ENCODE measurements around the gene CLOCK. TPM values are rescaled to one million over a fixed set of nuclear protein-coding genes. Genes with fewer than 3 reads are reported as not detected.

Gene CLOCK
- total RNA-seq, 2 experiments from 2014 or later: 8.2 to 8.8 TPM

GRCh38 chr4:55549888-55550287, 3.2 kb upstream of the CLOCK start:
- Mint-ChIP-seq H3K9me3 (no peaks in the 10 kb centered on the region), H3K36me3 (ENCODE audit: low read depth) (no peaks in the 10 kb centered on the region), H3K4me3 (no peak overlapping the region), H3K27me3 (peaks cover 13% of the 10 kb centered on the region), H3K4me1 (ENCODE audit: low read depth) (peaks cover 34% of the 10 kb centered on the region), H3K27ac (peak overlapping the region; percentile 80)
- CTCF ChIA-PET: interaction anchor here (1.1 to 1.6 kb wide), 2 partner anchors 11 to 205 kb away, joined by 3 to 8 read pairs; no protein-coding TSS in a partner anchor
- ATAC-seq: peak; percentile 52
- DNase-seq: peak; percentile 14
- intact Hi-C loops (cut with micrococcal nuclease): loop anchor here (5.0 to 10.0 kb wide), 2 partner anchors 115 to 203 kb away; partner anchors contain the start of gene SRD5A3
- no peak for TF ChIP-seq CTCF (IDR thresholded peaks at IDR 0.05)
- POLR2A ChIA-PET: interaction anchor here (1.0 kb wide), 1 partner anchor 113 kb away, joined by 4 read pairs; no protein-coding TSS in a partner anchor

GRCh38 chr4:55547918-55548317, 1.2 kb upstream of the CLOCK start:
- TF ChIP-seq CTCF (IDR thresholded peaks at IDR 0.05): no peak
- ATAC-seq: no peak
- intact Hi-C loops (cut with micrococcal nuclease): loop anchor here (10.0 kb wide), 1 partner anchor 113 kb away; no protein-coding TSS in a partner anchor
- no peak for DNase-seq
- Mint-ChIP-seq H3K9me3 (no peaks in the 10 kb centered on the region), H3K27ac (peak overlapping the region; percentile 17), H3K36me3 (ENCODE audit: low read depth) (no peaks in the 10 kb centered on the region), H3K4me3 (peak overlapping the region; percentile 91), H3K27me3 (peaks cover 8% of the 10 kb centered on the region), H3K4me1 (ENCODE audit: low read depth) (peaks cover 49% of the 10 kb centered on the region)
- CTCF ChIA-PET: no interaction called here
- POLR2A ChIA-PET: no interaction called here

- Mint-ChIP-seq H3K36me3 (ENCODE audit: low read depth) (no peaks in the 10 kb centered on the region), H3K4me1 (ENCODE audit: low read depth) (peaks cover 49% of the 10 kb centered on the region), H3K27me3 (peaks cover 3% of the 10 kb centered on the region), H3K9me3 (no peaks in the 10 kb centered on the region), H3K4me3 (peak overlapping the region; percentile 91), H3K27ac (peak overlapping the region; percentile 87)
- no peak for ATAC-seq
- CTCF ChIA-PET: no interaction called here
- intact Hi-C loops (cut with micrococcal nuclease): loop anchor here (10.0 kb wide), 1 partner anchor 113 kb away; no protein-coding TSS in a partner anchor
- no peak for TF ChIP-seq CTCF (IDR thresholded peaks at IDR 0.05)
- POLR2A ChIA-PET: no interaction called here
- DNase-seq: no peak
These were observed 709 bp upstream of the CLOCK start for GRCh38 chr4:55547466-55547770.

- intact Hi-C loops (cut with micrococcal nuclease): loop anchor here (10.0 kb wide), 1 partner anchor 112 kb away; no protein-coding TSS in a partner anchor
- ChIA-PET POLR2A (interaction anchor here (1.0 to 1.8 kb wide), 5 partner anchors 10 to 151 kb away, joined by 3 to 7 read pairs (median 4); no protein-coding TSS in a partner anchor), CTCF (interaction anchor here (0.6 to 1.4 kb wide), 5 partner anchors 19 to 201 kb away, joined by 3 to 4 read pairs (median 4); partner anchors contain the start of gene TMEM165)
- Mint-ChIP-seq H3K9me3 (no peaks in the 10 kb centered on the region), H3K36me3 (ENCODE audit: low read depth) (no peaks in the 10 kb centered on the region), H3K27ac (peak overlapping the region; percentile 87), H3K27me3 (no peaks in the 10 kb centered on the region), H3K4me1 (ENCODE audit: low read depth) (peaks cover 47% of the 10 kb centered on the region), H3K4me3 (peak overlapping the region; percentile 91)
- TF ChIP-seq CTCF (IDR thresholded peaks at IDR 0.05): no peak
- no peak for DNase-seq
- ATAC-seq: peak; percentile 64
These were observed 278 bp downstream of the CLOCK start for GRCh38 chr4:55546506-55546755.

- CTCF ChIA-PET: interaction anchor here (0.6 to 1.4 kb wide), 7 partner anchors 18 to 200 kb away, joined by 3 to 4 read pairs (median 3); partner anchors contain the start of gene TMEM165
- DNase-seq (peak; percentile 70), ATAC-seq (peak; percentile 43)
- Mint-ChIP-seq H3K4me1 (ENCODE audit: low read depth) (peaks cover 47% of the 10 kb centered on the region), H3K9me3 (no peaks in the 10 kb centered on the region), H3K27ac (peak overlapping the region; percentile 90), H3K27me3 (no peaks in the 10 kb centered on the region), H3K4me3 (peak overlapping the region; percentile 91), H3K36me3 (ENCODE audit: low read depth) (no peaks in the 10 kb centered on the region)
- POLR2A ChIA-PET: interaction anchor here (0.7 to 1.8 kb wide), 6 partner anchors 10 to 947 kb away, joined by 3 to 7 read pairs (median 4); no protein-coding TSS in a partner anchor
- no peak for TF ChIP-seq CTCF (IDR thresholded peaks at IDR 0.05)
- intact Hi-C loops (cut with micrococcal nuclease): loop anchor here (10.0 kb wide), 1 partner anchor 111 kb away; no protein-coding TSS in a partner anchor
These were observed 836 bp downstream of the CLOCK start for GRCh38 chr4:55545641-55546505.

Data from activated CD8-positive, alpha-beta T cell treated with anti-CD3 and anti-CD28 coated beads for 36 hours (primary cell).